Measurements from ENCODE around the gene CCR6.
"Not testable (repeated sequence)": the region's sequence is repeated elsewhere in the genome, so short reads cannot be mapped to it uniquely, and the experiment has no call there.

Gene CCR6

GRCh38 chr6:167143041-167143440 lies 20.1 kb downstream of the CCR6 start:
- no peak for DNase-seq (ENCODE audit: low read depth)

- no peak for DNase-seq (ENCODE audit: low read depth)
Measured at GRCh38 chr6:167145461-167145860, 22.6 kb downstream of the CCR6 start.

GRCh38 chr6:167146135-167146534 lies 23.2 kb downstream of the CCR6 start:
- DNase-seq (ENCODE audit: low read depth), result no peak

- no peak for DNase-seq (ENCODE audit: low read depth)
Measured at GRCh38 chr6:167146977-167147376, 24.1 kb downstream of the CCR6 start.

GRCh38 chr6:167148021-167148420 lies 25.1 kb downstream of the CCR6 start:
- DNase-seq (ENCODE audit: low read depth), result no peak

- DNase-seq (ENCODE audit: low read depth), result no peak
Measured at GRCh38 chr6:167148997-167149396, 26.1 kb downstream of the CCR6 start.

- DNase-seq (ENCODE audit: low read depth), result no peak
Measured at GRCh38 chr6:167150941-167151549, 28.1 kb downstream of the CCR6 start.

- no peak for DNase-seq (ENCODE audit: low read depth)
Measured at GRCh38 chr6:167151648-167152047, 28.8 kb downstream of the CCR6 start.

- no peak for DNase-seq (ENCODE audit: low read depth)
Measured at GRCh38 chr6:167152862-167153261, 30.0 kb downstream of the CCR6 start.

- DNase-seq (ENCODE audit: low read depth), result no peak
Measured at GRCh38 chr6:167153521-167153959, 30.6 kb downstream of the CCR6 start.

GRCh38 chr6:167154291-167154690 lies 31.4 kb downstream of the CCR6 start:
- no peak for DNase-seq (ENCODE audit: low read depth)

- DNase-seq (ENCODE audit: low read depth), result no peak
Measured at GRCh38 chr6:167154895-167155294, 32.0 kb downstream of the CCR6 start.

GRCh38 chr6:167157414-167157813 lies 34.5 kb downstream of the CCR6 start:
- no peak for DNase-seq (ENCODE audit: low read depth)

- DNase-seq (ENCODE audit: low read depth), result no peak
Measured at GRCh38 chr6:167157863-167158262, 35.0 kb downstream of the CCR6 start, which contains the start of gene GPR31. GPR31 (minus strand) TSS chr6:167157980; CDS start chr6:167157831, 149 bp downstream.

- DNase-seq (ENCODE audit: low read depth), result no peak
Measured at GRCh38 chr6:167161851-167162467, 39.1 kb downstream of the CCR6 start.

- DNase-seq (ENCODE audit: low read depth), result no peak
Measured at GRCh38 chr6:167162591-167162990, 39.7 kb downstream of the CCR6 start.

- DNase-seq (ENCODE audit: low read depth), result no peak
Measured at GRCh38 chr6:167163476-167164011, 40.6 kb downstream of the CCR6 start.

GRCh38 chr6:167164261-167164660 lies 41.4 kb downstream of the CCR6 start:
- DNase-seq (ENCODE audit: low read depth), result no peak

- DNase-seq (ENCODE audit: low read depth), result no peak
Measured at GRCh38 chr6:167165858-167166471, 43.1 kb downstream of the CCR6 start.

GRCh38 chr6:167167699-167168098 lies 44.8 kb downstream of the CCR6 start:
- not testable (repeated sequence) for DNase-seq (ENCODE audit: low read depth)

- not testable (repeated sequence) for DNase-seq (ENCODE audit: low read depth)
Measured at GRCh38 chr6:167168296-167168695, 45.4 kb downstream of the CCR6 start.

- not testable (repeated sequence) for DNase-seq (ENCODE audit: low read depth)
Measured at GRCh38 chr6:167169867-167170266, 47.0 kb downstream of the CCR6 start.

GRCh38 chr6:167171300-167171699 lies 48.4 kb downstream of the CCR6 start:
- not testable (repeated sequence) for DNase-seq (ENCODE audit: low read depth)

Data from activated gamma-delta T cell treated with anti-CD3 and anti-CD28 coated beads, Interleukin-2, amount 50 U/mL, for 16 hours (primary cell).